A549 (cell line): ENCODE measurements around the gene ROR1.

Experiments used
- MYC ChIP-seq: IDR thresholded peaks from 2 replicates; pipeline ENCODE4 v1.6.1; 2012; ENCODE audit warnings: mild to moderate bottlenecking, inconsistent platforms, low read length, improper control_type of control experiment, borderline replicate concordance
- RCOR1 ChIP-seq: fragments of 150-350 bp; IDR thresholded peaks from 2 replicates; pipeline ENCODE4 v1.6.1; 2014; ENCODE audit warnings: antibody characterized with exemption, low read length, low read depth
- SMC3 ChIP-seq: fragments of >200 bp; sonication (Bioruptor Twin); formaldehyde crosslinking; IDR thresholded peaks from 3 replicates; pipeline ENCODE4 v1.6.1; 2018; ENCODE audit warnings: inconsistent platforms
- TF ChIP-seq, protein P1 (sequence below): fragments of >200 bp; sonication (Bioruptor Twin); formaldehyde crosslinking; IDR thresholded peaks from 3 replicates; pipeline ENCODE4 v1.5.1; 2016
- TF ChIP-seq, protein P2 (sequence below): fragments of 450-650 bp; IDR thresholded peaks from 2 replicates; pipeline ENCODE4 v1.6.1; 2014; ENCODE audit warnings: antibody characterized with exemption

DNA sequence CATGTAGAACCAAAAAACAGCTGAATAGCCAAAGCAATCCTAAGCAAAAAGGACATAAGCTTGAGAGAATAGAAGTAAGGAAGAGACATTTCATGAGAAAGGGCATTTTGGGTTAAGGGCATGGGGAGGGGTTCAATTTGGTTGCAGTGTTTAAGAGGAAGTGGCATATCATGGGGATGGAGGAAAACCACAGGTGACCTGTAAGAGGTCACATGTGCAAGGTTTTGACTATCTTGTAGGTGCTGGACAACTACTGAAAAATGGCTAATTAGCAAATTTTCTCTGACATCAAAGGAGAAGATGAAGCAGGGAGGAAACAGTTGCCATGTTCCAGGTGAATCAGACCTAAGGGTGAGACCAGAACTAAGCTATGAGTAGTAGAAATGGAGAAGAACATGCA is 31.3 kb upstream of the ROR1 start:
- TF ChIP-seq, protein P1, sequence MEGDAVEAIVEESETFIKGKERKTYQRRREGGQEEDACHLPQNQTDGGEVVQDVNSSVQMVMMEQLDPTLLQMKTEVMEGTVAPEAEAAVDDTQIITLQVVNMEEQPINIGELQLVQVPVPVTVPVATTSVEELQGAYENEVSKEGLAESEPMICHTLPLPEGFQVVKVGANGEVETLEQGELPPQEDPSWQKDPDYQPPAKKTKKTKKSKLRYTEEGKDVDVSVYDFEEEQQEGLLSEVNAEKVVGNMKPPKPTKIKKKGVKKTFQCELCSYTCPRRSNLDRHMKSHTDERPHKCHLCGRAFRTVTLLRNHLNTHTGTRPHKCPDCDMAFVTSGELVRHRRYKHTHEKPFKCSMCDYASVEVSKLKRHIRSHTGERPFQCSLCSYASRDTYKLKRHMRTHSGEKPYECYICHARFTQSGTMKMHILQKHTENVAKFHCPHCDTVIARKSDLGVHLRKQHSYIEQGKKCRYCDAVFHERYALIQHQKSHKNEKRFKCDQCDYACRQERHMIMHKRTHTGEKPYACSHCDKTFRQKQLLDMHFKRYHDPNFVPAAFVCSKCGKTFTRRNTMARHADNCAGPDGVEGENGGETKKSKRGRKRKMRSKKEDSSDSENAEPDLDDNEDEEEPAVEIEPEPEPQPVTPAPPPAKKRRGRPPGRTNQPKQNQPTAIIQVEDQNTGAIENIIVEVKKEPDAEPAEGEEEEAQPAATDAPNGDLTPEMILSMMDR, result no peak
- TF ChIP-seq SMC3 (no peak), RCOR1 (no peak), MYC (no peak)
- TF ChIP-seq, protein P2, sequence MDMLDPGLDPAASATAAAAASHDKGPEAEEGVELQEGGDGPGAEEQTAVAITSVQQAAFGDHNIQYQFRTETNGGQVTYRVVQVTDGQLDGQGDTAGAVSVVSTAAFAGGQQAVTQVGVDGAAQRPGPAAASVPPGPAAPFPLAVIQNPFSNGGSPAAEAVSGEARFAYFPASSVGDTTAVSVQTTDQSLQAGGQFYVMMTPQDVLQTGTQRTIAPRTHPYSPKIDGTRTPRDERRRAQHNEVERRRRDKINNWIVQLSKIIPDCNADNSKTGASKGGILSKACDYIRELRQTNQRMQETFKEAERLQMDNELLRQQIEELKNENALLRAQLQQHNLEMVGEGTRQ, result no peak
